ENCODE results near the gene CNOT4.

Gene CNOT4

DNA sequence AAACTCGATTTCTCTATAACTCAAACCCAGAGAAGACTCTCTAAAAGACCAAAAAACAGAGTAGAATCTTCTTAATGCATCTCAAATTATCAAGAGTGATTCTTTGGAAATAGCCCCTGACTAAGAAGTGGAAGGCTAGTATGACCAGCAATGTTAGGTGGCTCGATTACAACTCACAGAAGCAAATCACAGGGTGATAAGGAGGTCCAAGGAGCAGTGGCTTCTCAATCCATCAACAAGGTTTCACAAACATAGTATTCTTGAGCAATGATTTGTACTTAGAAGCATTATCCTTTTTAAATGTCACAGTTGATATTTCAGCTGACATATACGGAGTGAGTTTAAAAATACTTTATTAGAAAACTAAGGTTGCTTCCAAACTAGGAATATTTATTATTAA is 127.7 kb downstream of the CNOT4 start:
- no peaks in the 10 kb centered on the region for H3K9me3 ChIP-seq (ENCODE audit: control insufficient read depth, insufficient read depth, low read length)
- no peak overlapping the region for H3K9ac ChIP-seq (ENCODE audit: low read depth, low read length)
- H3K36me3 ChIP-seq (ENCODE audit: control insufficient read depth, insufficient read depth, low read length): no peaks in the 10 kb centered on the region
- H3K4me1 ChIP-seq (ENCODE audit: control insufficient read depth, insufficient read depth, low read length): peaks cover 42% of the 10 kb centered on the region
- H3K27ac ChIP-seq (ENCODE audit: low read depth, low read length): no peak overlapping the region
- no peak overlapping the region for H3K4me3 ChIP-seq (ENCODE audit: low read depth, low read length)
- H3K27me3 ChIP-seq (ENCODE audit: control insufficient read depth, insufficient read depth, low read length): no peaks in the 10 kb centered on the region

DNA sequence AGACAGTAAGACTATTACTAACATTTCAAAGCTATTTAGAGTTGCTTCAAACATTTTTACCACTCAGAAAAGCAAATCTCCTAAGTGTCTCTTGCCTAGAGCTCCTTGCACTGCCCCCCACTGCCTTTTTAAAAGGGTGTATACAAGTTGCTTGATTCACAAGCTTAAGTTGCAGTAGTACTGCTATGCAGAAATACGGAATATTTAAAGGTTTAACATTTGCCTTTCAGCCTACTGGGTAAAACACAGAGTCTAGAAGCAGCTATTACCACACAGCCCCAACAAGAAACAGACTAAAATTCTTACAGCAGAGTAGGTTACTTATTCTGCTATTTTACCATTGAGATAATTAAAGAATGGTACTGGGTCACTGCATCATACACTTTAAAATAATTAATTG is 128.5 kb downstream of the CNOT4 start:
- Histone ChIP-seq H3K4me3 (ENCODE audit: low read depth, low read length) (no peak overlapping the region), H3K27me3 (ENCODE audit: control insufficient read depth, insufficient read depth, low read length) (no peaks in the 10 kb centered on the region), H3K9ac (ENCODE audit: low read depth, low read length) (no peak overlapping the region), H3K27ac (ENCODE audit: low read depth, low read length) (no peak overlapping the region), H3K9me3 (ENCODE audit: control insufficient read depth, insufficient read depth, low read length) (no peaks in the 10 kb centered on the region), H3K4me1 (ENCODE audit: control insufficient read depth, insufficient read depth, low read length) (peaks cover 34% of the 10 kb centered on the region), H3K36me3 (ENCODE audit: control insufficient read depth, insufficient read depth, low read length) (no peaks in the 10 kb centered on the region)

DNA sequence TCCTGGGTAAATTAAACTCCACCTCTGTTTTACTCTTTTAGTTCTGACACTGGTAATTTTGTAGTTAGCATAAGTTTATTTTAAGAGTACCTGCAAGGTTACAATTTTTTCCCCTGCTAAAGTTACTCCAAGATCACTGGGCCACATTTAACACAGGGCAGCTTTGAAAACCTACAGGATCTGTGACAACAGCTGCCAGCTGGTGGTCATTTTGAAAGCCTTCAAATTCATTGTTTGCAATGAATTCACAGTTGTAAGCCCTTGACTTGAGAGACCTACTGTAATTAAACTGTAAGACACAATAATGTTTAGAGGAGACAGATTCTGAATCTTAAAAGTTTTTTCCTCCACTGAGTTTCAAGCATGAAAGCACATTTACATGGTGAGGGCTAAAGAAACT is 129.6 kb downstream of the CNOT4 start:
- H3K27me3 ChIP-seq (ENCODE audit: control insufficient read depth, insufficient read depth, low read length): no peaks in the 10 kb centered on the region

DNA sequence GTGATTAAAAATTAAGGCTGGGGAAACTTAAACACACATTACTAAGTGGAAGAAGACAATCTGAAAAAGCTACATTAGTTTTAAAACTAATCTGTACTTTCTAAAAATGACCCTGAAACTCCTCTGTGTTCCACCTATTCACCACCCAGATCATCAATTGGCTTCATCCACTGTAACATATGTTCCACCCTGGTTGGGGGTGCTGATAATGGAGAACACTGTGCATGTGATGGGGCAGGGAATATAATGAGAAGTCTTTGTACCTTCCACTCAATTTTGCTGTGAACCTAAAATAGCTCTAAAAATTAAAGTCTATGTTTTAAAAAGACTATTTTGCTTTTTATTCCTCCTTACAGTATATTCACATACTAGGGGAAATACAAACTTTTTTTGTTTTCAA is 132.7 kb downstream of the CNOT4 start:
- no peaks in the 10 kb centered on the region for H3K27me3 ChIP-seq (ENCODE audit: control insufficient read depth, insufficient read depth, low read length)
- H3K4me3 ChIP-seq (ENCODE audit: low read depth, low read length): no peak overlapping the region
- no peaks in the 10 kb centered on the region for H3K36me3 ChIP-seq (ENCODE audit: control insufficient read depth, insufficient read depth, low read length)
- peaks cover 25% of the 10 kb centered on the region for H3K4me1 ChIP-seq (ENCODE audit: control insufficient read depth, insufficient read depth, low read length)
- no peak overlapping the region for H3K9ac ChIP-seq (ENCODE audit: low read depth, low read length)
- H3K27ac ChIP-seq (ENCODE audit: low read depth, low read length): no peak overlapping the region
- H3K9me3 ChIP-seq (ENCODE audit: control insufficient read depth, insufficient read depth, low read length): no peaks in the 10 kb centered on the region

More for the DNA sequence above, 129.6 kb downstream of the CNOT4 start:
- Histone ChIP-seq H3K9me3 (ENCODE audit: control insufficient read depth, insufficient read depth, low read length) (no peaks in the 10 kb centered on the region), H3K4me1 (ENCODE audit: control insufficient read depth, insufficient read depth, low read length) (peaks cover 26% of the 10 kb centered on the region), H3K27ac (ENCODE audit: low read depth, low read length) (peak overlapping the region; percentile 63), H3K4me3 (ENCODE audit: low read depth, low read length) (no peak overlapping the region), H3K9ac (ENCODE audit: low read depth, low read length) (no peak overlapping the region), H3K36me3 (ENCODE audit: control insufficient read depth, insufficient read depth, low read length) (no peaks in the 10 kb centered on the region)

DNA sequence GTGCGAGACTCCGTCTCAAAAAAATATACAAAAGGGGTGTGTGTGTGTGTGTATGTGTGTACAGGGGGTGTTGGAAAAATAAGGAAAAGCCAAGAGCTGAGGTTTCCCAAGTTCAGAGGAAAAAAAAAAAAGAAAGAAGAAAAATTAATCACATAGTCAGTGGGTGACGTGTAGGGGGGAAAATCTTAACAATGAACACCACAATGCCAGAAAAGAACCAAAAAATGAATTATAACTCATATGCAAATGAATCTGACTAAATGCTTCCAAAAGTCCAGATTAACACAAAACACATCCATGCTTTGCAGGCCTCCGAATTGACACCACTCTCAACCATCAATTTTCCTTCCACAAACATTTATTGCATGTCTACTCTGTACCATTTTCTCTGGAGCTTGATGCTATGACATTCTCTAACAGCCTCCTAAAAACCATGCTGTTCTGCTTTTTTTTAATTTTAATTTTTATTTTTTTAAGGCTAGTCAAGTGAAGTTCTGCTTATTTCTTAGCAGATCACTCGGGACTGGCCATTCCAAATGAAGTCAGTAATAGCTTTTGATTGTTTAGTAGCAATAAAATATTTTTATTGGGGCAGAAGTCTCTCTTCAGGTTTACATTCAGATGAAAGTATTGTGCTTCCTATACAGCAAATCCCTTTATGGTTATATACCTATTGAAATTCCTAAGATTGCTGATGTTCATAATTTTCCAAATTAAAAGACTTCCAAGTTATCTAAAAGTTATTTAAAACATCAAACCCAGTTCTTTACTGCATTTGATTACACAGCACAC is 133.8 kb downstream of the CNOT4 start:
- H3K9ac ChIP-seq (ENCODE audit: low read depth, low read length): no peak overlapping the region
- H3K36me3 ChIP-seq (ENCODE audit: control insufficient read depth, insufficient read depth, low read length): no peaks in the 10 kb centered on the region
- no peak overlapping the region for H3K4me3 ChIP-seq (ENCODE audit: low read depth, low read length)
- H3K27ac ChIP-seq (ENCODE audit: low read depth, low read length): no peak overlapping the region
- H3K27me3 ChIP-seq (ENCODE audit: control insufficient read depth, insufficient read depth, low read length): no peaks in the 10 kb centered on the region
- no peaks in the 10 kb centered on the region for H3K9me3 ChIP-seq (ENCODE audit: control insufficient read depth, insufficient read depth, low read length)
- peaks cover 14% of the 10 kb centered on the region for H3K4me1 ChIP-seq (ENCODE audit: control insufficient read depth, insufficient read depth, low read length)

DNA sequence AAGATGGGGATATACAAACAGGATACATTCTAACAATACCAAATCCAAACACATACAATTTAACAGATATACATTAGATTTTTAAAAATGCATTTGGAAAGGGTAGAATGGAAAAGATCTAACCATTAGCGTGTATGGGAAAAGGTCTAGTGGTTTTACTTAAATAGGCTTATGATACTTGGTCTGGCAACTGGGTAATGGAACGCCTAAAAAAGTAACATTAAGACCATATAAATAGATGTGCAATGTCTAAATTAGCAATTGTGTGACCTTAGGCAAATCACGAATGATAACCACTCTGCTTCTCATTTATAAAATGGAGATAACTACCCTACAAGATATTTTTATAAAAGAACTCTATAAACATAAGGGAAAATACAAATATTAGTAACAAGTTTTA is 135.2 kb downstream of the CNOT4 start:
- Histone ChIP-seq H3K4me1 (ENCODE audit: control insufficient read depth, insufficient read depth, low read length) (peaks cover under 1% of the 10 kb centered on the region; the same call in 1 of the 2 replicates), H3K9me3 (ENCODE audit: control insufficient read depth, insufficient read depth, low read length) (no peaks in the 10 kb centered on the region), H3K4me3 (ENCODE audit: low read depth, low read length) (no peak overlapping the region), H3K27ac (ENCODE audit: low read depth, low read length) (no peak overlapping the region), H3K27me3 (ENCODE audit: control insufficient read depth, insufficient read depth, low read length) (no peaks in the 10 kb centered on the region), H3K9ac (ENCODE audit: low read depth, low read length) (no peak overlapping the region), H3K36me3 (ENCODE audit: control insufficient read depth, insufficient read depth, low read length) (no peaks in the 10 kb centered on the region)

DNA sequence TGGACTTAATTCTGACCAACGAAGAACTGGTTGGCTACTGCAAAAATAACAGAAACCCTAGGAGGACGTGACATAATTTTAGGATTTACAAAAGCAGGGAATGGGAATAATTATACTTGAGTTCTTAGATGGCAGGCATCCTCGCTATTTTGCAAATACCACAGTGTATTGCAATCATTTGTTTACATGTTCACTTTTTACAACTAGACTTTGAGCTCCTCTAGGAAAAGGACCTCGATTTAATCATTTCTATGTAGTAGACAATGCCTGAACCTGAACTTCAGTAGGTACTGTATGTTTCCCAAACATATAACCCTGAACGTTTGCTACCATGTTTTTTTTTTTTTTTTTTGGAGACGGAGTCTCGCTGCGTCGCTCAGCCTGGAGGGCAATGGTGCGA is 137.7 kb downstream of the CNOT4 start:
- H3K27ac ChIP-seq (ENCODE audit: low read depth, low read length): no peak overlapping the region
- no peaks in the 10 kb centered on the region for H3K9me3 ChIP-seq (ENCODE audit: control insufficient read depth, insufficient read depth, low read length)
- H3K27me3 ChIP-seq (ENCODE audit: control insufficient read depth, insufficient read depth, low read length): no peaks in the 10 kb centered on the region
- no peaks in the 10 kb centered on the region for H3K4me1 ChIP-seq (ENCODE audit: control insufficient read depth, insufficient read depth, low read length)
- H3K9ac ChIP-seq (ENCODE audit: low read depth, low read length): no peak overlapping the region
- H3K36me3 ChIP-seq (ENCODE audit: control insufficient read depth, insufficient read depth, low read length): no peaks in the 10 kb centered on the region
- no peak overlapping the region for H3K4me3 ChIP-seq (ENCODE audit: low read depth, low read length)

DNA sequence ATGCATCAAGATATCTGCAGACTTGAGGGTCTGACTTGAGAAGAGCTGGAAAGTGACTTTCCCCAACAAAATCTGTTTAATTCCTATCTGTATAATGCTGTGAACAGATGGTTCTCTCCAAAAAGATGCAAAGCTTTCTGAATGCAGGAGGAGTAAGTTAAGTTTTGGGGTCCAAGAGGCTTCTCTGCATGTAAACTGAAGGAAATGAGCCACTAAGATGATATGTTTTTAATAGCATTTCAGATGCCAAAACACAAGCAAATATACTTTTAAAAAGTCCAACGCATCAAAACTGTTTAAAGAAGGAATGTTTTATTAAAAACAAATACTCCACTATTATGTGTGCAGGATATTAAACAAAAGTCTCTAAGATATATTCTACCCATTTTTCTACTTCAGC is 139.2 kb downstream of the CNOT4 start:
- Histone ChIP-seq H3K4me3 (ENCODE audit: low read depth, low read length) (no peak overlapping the region), H3K27ac (ENCODE audit: low read depth, low read length) (no peak overlapping the region), H3K27me3 (ENCODE audit: control insufficient read depth, insufficient read depth, low read length) (no peaks in the 10 kb centered on the region), H3K9me3 (ENCODE audit: control insufficient read depth, insufficient read depth, low read length) (no peaks in the 10 kb centered on the region), H3K36me3 (ENCODE audit: control insufficient read depth, insufficient read depth, low read length) (no peaks in the 10 kb centered on the region), H3K4me1 (ENCODE audit: control insufficient read depth, insufficient read depth, low read length) (0 out of 2 replicates have a peak, but pooled peaks cover under 1% of the 10 kb centered on the region), H3K9ac (ENCODE audit: low read depth, low read length) (no peak overlapping the region)

DNA sequence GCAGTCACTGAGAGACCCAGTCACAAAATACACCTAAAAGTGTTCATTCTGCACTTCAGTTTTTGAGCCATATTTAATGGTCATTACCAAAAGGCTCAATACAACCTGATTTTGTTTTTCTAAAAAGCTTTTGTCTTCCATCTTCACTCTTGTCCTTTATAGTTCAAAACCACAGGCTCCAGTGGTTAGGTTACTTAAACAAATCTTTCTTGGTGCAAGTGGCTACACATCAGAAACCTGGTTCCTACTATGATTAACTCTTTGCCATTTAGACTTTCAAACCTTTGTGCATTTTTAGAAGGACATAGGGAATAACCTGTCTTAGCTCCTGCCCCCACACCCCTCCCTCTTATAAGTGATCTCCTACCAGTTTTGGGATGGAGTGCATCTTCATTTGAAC is 140.5 kb downstream of the CNOT4 start:
- Histone ChIP-seq H3K9me3 (ENCODE audit: control insufficient read depth, insufficient read depth, low read length) (no peaks in the 10 kb centered on the region), H3K27ac (ENCODE audit: low read depth, low read length) (no peak overlapping the region), H3K36me3 (ENCODE audit: control insufficient read depth, insufficient read depth, low read length) (no peaks in the 10 kb centered on the region), H3K27me3 (ENCODE audit: control insufficient read depth, insufficient read depth, low read length) (no peaks in the 10 kb centered on the region), H3K9ac (ENCODE audit: low read depth, low read length) (no peak overlapping the region), H3K4me1 (ENCODE audit: control insufficient read depth, insufficient read depth, low read length) (peaks cover 11% of the 10 kb centered on the region; the same call in 1 of the 2 replicates), H3K4me3 (ENCODE audit: low read depth, low read length) (no peak overlapping the region)

DNA sequence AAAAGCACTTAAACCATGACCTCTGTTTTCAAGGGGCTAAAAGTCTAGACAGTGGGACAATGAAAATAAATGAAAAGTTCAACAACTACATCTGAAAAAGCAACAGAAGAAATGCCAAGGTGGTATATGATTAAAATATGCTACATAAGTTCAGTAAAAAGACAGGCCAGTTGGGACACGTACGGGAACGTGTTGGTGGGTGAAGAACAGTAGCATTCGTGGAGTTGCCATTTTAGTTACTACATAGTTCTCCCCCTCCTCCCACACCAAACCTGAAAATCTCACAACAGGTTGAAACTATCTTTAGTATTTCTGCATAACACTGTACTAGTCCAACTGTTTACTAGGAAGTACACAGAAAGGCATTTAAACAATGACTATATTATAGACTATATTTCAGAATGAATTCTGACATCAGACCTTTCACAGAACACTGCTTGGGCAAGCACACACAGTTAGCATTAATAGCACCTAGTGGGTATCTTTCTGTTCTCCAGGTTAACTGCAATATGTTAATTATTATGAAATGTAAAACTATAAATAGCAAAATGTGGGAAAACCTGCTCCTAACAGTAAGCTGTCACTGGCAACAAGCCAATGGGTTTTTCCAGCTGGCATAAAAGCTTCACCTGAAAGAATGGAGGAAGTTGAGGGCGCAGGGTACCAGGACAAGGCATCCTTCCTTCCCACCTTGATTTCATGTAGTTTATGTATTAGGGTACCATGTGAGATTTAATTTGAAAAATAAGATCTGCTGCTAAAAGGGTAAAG is 141.3 kb downstream of the CNOT4 start:
- Histone ChIP-seq H3K9ac (ENCODE audit: low read depth, low read length) (no peak overlapping the region), H3K9me3 (ENCODE audit: control insufficient read depth, insufficient read depth, low read length) (no peaks in the 10 kb centered on the region), H3K4me1 (ENCODE audit: control insufficient read depth, insufficient read depth, low read length) (peaks cover 12% of the 10 kb centered on the region; the same call in 1 of the 2 replicates), H3K4me3 (ENCODE audit: low read depth, low read length) (no peak overlapping the region), H3K27me3 (ENCODE audit: control insufficient read depth, insufficient read depth, low read length) (no peaks in the 10 kb centered on the region), H3K27ac (ENCODE audit: low read depth, low read length) (no peak overlapping the region), H3K36me3 (ENCODE audit: control insufficient read depth, insufficient read depth, low read length) (no peaks in the 10 kb centered on the region)

DNA sequence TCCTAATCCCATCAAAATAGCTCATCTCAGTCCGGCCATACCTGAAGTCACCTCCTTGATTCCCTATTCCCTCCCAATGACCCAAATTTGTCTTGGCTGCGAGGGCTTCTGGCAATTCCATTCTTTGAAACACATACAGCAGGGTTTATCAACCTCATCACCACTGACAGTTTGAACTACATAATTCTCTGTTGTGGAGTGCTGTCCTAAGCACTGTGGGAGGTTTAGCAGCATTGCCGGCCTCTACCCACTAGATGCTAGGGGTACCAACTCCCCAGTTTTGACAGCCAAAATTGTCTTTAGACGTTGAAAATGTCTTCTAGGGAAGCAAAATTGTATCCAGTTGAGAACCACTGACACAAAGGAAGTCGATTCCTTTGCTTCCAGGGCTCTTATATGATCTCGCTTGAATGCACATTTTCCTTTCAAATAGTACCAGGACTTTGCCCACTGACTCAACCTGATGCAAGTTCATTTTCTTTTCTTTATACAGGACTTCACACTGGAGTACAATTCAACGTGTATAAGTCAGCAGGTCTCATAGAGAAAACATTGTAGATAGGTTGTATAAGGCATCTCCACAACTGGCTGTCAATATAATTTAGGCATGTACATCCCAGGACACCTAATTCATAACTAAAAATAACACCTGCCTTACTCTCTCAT is 142.9 kb downstream of the CNOT4 start:
- no peaks in the 10 kb centered on the region for H3K27me3 ChIP-seq (ENCODE audit: control insufficient read depth, insufficient read depth, low read length)
- peaks cover 12% of the 10 kb centered on the region; the same call in 1 of the 2 replicates for H3K4me1 ChIP-seq (ENCODE audit: control insufficient read depth, insufficient read depth, low read length)
- H3K4me3 ChIP-seq (ENCODE audit: low read depth, low read length): no peak overlapping the region
- no peak overlapping the region for H3K9ac ChIP-seq (ENCODE audit: low read depth, low read length)
- H3K9me3 ChIP-seq (ENCODE audit: control insufficient read depth, insufficient read depth, low read length): no peaks in the 10 kb centered on the region
- peaks cover 2% of the 10 kb centered on the region; the same call in 1 of the 2 replicates for H3K36me3 ChIP-seq (ENCODE audit: control insufficient read depth, insufficient read depth, low read length)
- no peak overlapping the region for H3K27ac ChIP-seq (ENCODE audit: low read depth, low read length)
